Esophagus squamous epithelium (tissue), 5 donors: ENCODE results near the gene BABAM2. TPM values are rescaled to one million over a fixed set of nuclear protein-coding genes. Genes with fewer than 3 reads are reported as not detected.

Experiments
- DNase-seq: peaks from one replicate; lab custom pipeline; 2025; lab: John Stamatoyannopoulos, UW
- H3K27ac ChIP-seq, 4 donors: fragments of 200-600 bp; sonication (generic); one replicate each; pipeline ENCODE4 v1.5.1; 2016 to 2019; ENCODE audit warnings: mild to moderate bottlenecking in 1 of 4
- H3K27me3 ChIP-seq, 4 donors: fragments of 200-600 bp; sonication (generic); 1 replicate in 3 of 4; 2 replicates in 1 of 4; pipeline versions ENCODE4 v1.5.1 to v1.6.0; 2017 to 2021; ENCODE audit warnings: antibody characterized with exemption in 1 of 4
- H3K36me3 ChIP-seq, 3 donors: fragments of 200-600 bp; sonication (generic); one replicate each; pipeline ENCODE4 v1.5.1; 2016 to 2019
- H3K4me1 ChIP-seq, 3 donors: fragments of 200-600 bp; sonication (generic); one replicate each; pipeline ENCODE4 v1.5.1; 2017 to 2019
- H3K4me3 ChIP-seq, 4 donors: fragments of 200-600 bp; sonication (generic); 1 replicate in 3 of 4; 2 replicates in 1 of 4; pipeline ENCODE4 v1.5.1; 2016 to 2019; ENCODE audit warnings: mild to moderate bottlenecking in 2 of 4, moderate library complexity in 1 of 4
- H3K9me3 ChIP-seq, 3 donors: fragments of 200-600 bp; sonication (generic); one replicate each; pipeline ENCODE4 v1.5.1; 2016 to 2019
- CTCF ChIP-seq, 6 experiments: fragments of 450-650 bp in 4 of 6; fragments of 200-600 bp in 2 of 6; sonication (generic) in 2 of 6; IDR thresholded peaks; one replicate each; pipeline ENCODE4 v1.5.1; 2016 to 2019; ENCODE audit warnings: antibody characterized with exemption in 6 of 6, mild to moderate bottlenecking in 4 of 6, moderate library complexity in 4 of 6
- POLR2A ChIP-seq, 4 donors: fragments of 450-650 bp; IDR thresholded peaks; one replicate each; pipeline ENCODE4 v1.6.1; 2017; ENCODE audit warnings: antibody characterized with exemption in 4 of 4, mild to moderate bottlenecking in 4 of 4, moderate library complexity in 3 of 4
- WGBS, 2 donors: methylation state at CpG; one replicate each; pipeline ENCODE4 v1.1.5; 2018; 5-methylcytosine and 5-hydroxymethylcytosine counted together
- intact Hi-C: fragments of 100-400 bp; cut with DNase I; formaldehyde crosslinking; loops from one replicate; pipeline ENCODE4 v1.15.0; 2022
- total RNA-seq, 4 donors: library from RNA; depleted of rRNA; stranded (reverse); fragments of >200 nt; gene quantifications; one replicate each; pipeline ENCODE4 v1.1.0, GENCODE V29; 2016
- donor health status: DM: yes; HTN: yes; CAD: no.

Gene BABAM2
- total RNA-seq, 4 donors from 2014 or later: 16.6 to 28.3 (median 24.3) TPM

- no peaks in the 10 kb centered on the region for H3K27me3 ChIP-seq
- peaks cover 0 to 43% (median 17%) of the 10 kb centered on the region in 3 donors for H3K4me1 ChIP-seq
- H3K9me3 ChIP-seq: no peaks in the 10 kb centered on the region
- H3K36me3 ChIP-seq: no peaks in the 10 kb centered on the region
- H3K27ac ChIP-seq: peak overlapping the region in 2 of 4 donors; percentile 11 to 62
- H3K4me3 ChIP-seq: no peak overlapping the region
- no peak for DNase-seq
- TF ChIP-seq CTCF (IDR thresholded peaks at IDR 0.05): no peak
- intact Hi-C loops: no loop called here
- 93 to 94% methylated on average over 3 of the region's 3 CpGs for WGBS, 2 donors
Observed at GRCh38 chr2:28162564-28162963, 272.0 kb downstream of the BABAM2 start.

- intact Hi-C loops: no loop called here
- no peaks in the 10 kb centered on the region for H3K9me3 ChIP-seq
- peak overlapping the region in 2 of 4 donors; percentile 19 to 62 for H3K27ac ChIP-seq
- H3K27me3 ChIP-seq: no peaks in the 10 kb centered on the region
- TF ChIP-seq CTCF (IDR thresholded peaks at IDR 0.05) (no peak), POLR2A (IDR thresholded peaks at IDR 0.05) (no peak)
- peaks cover 0 to 43% (median 17%) of the 10 kb centered on the region in 3 donors for H3K4me1 ChIP-seq
- no peaks in the 10 kb centered on the region for H3K36me3 ChIP-seq
- no peak for DNase-seq
- WGBS, 2 donors: 87 to 94% methylated on average over 4 of the region's 4 CpGs
- H3K4me3 ChIP-seq: no peak overlapping the region
Observed at GRCh38 chr2:28163028-28163427, 272.5 kb downstream of the BABAM2 start.

GRCh38 chr2:28163627-28164279, 273.2 kb downstream of the BABAM2 start:
- Histone ChIP-seq H3K27ac (peak overlapping the region in 3 of 4 donors; percentile 26 to 62 (median 46)), H3K4me3 (no peak overlapping the region), H3K4me1 (peaks cover 0 to 49% (median 17%) of the 10 kb centered on the region in 3 donors), H3K36me3 (no peaks in the 10 kb centered on the region), H3K9me3 (no peaks in the 10 kb centered on the region), H3K27me3 (no peaks in the 10 kb centered on the region)
- 81 to 92% methylated on average over 6 of the region's 6 CpGs for WGBS, 2 donors
- TF ChIP-seq CTCF (IDR thresholded peaks at IDR 0.05): no peak
- TF ChIP-seq POLR2A (IDR thresholded peaks at IDR 0.05): no peak
- intact Hi-C loops: no loop called here
- no peak for DNase-seq

GRCh38 chr2:28164280-28164801, 273.8 kb downstream of the BABAM2 start:
- WGBS, 2 donors: 59 to 60% methylated on average over 8 of the region's 8 CpGs
- no peak for TF ChIP-seq CTCF (IDR thresholded peaks at IDR 0.05)
- TF ChIP-seq POLR2A (IDR thresholded peaks at IDR 0.05): no peak

GRCh38 chr2:28165087-28165635, 274.6 kb downstream of the BABAM2 start:
- TF ChIP-seq CTCF (IDR thresholded peaks at IDR 0.05) (no peak), POLR2A (IDR thresholded peaks at IDR 0.05) (no peak)

More at GRCh38 chr2:28164280-28164801, 273.8 kb downstream of the BABAM2 start:
- intact Hi-C loops: no loop called here
- Histone ChIP-seq H3K4me1 (peaks cover 0 to 54% (median 17%) of the 10 kb centered on the region in 3 donors), H3K27ac (peak overlapping the region in 3 of 4 donors; percentile 26 to 62 (median 46)), H3K4me3 (no peak overlapping the region), H3K36me3 (no peaks in the 10 kb centered on the region), H3K27me3 (no peaks in the 10 kb centered on the region), H3K9me3 (no peaks in the 10 kb centered on the region)
- no peak for DNase-seq

More at GRCh38 chr2:28165087-28165635, 274.6 kb downstream of the BABAM2 start:
- Histone ChIP-seq H3K36me3 (no peaks in the 10 kb centered on the region), H3K4me1 (peaks cover 0 to 54% (median 17%) of the 10 kb centered on the region in 3 donors), H3K27me3 (no peaks in the 10 kb centered on the region), H3K27ac (peak overlapping the region in 2 of 4 donors; percentile 26 to 62), H3K9me3 (no peaks in the 10 kb centered on the region), H3K4me3 (no peak overlapping the region)
- 90 to 92% methylated on average over 5 of the region's 5 CpGs for WGBS, 2 donors
- intact Hi-C loops: no loop called here
- DNase-seq: no peak
